ENCODE results near the gene ZKSCAN3.

Gene ZKSCAN3

GRCh38 chr6:28371706-28372451 lies 22.1 kb downstream of the ZKSCAN3 start:
- DNase-seq = peak; percentile 11 to 44
- no peak for TF ChIP-seq POLR2A (IDR thresholded peaks at IDR 0.05; ENCODE audit: low read length)
- TF ChIP-seq GATA1 (IDR thresholded peaks at IDR 0.05; ENCODE audit: low read depth, low read length) = no peak

- no peak for DNase-seq
- TF ChIP-seq GATA1 (IDR thresholded peaks at IDR 0.05; ENCODE audit: low read depth, low read length) (no peak), POLR2A (IDR thresholded peaks at IDR 0.05; ENCODE audit: low read length) (no peak)
These were observed 24.2 kb downstream of the ZKSCAN3 start for GRCh38 chr6:28373925-28374324.

- DNase-seq = no peak
- TF ChIP-seq POLR2A (IDR thresholded peaks at IDR 0.05; ENCODE audit: low read length) = no peak
- TF ChIP-seq GATA1 (IDR thresholded peaks at IDR 0.05; ENCODE audit: low read depth, low read length) = no peak
These were observed 28.1 kb downstream of the ZKSCAN3 start for GRCh38 chr6:28377879-28378278.

- peak in 1 of 2 experiments; percentile 7 for DNase-seq
- TF ChIP-seq GATA1 (IDR thresholded peaks at IDR 0.05; ENCODE audit: low read depth, low read length) = no peak
- TF ChIP-seq POLR2A (IDR thresholded peaks at IDR 0.05; ENCODE audit: low read length) = no peak
These were observed 28.9 kb downstream of the ZKSCAN3 start for GRCh38 chr6:28378644-28379043.

- TF ChIP-seq POLR2A (IDR thresholded peaks at IDR 0.05; ENCODE audit: low read length) = no peak
- TF ChIP-seq GATA1 (IDR thresholded peaks at IDR 0.05; ENCODE audit: low read depth, low read length) = no peak
- DNase-seq = no peak
These were observed 30.6 kb downstream of the ZKSCAN3 start for GRCh38 chr6:28380381-28380780.

- peak; percentile 66 for TF ChIP-seq POLR2A (IDR thresholded peaks at IDR 0.05; ENCODE audit: low read length)
- TF ChIP-seq GATA1 (IDR thresholded peaks at IDR 0.05; ENCODE audit: low read depth, low read length) = no peak
- peak; percentile 86 to 93 for DNase-seq
These were observed 33.7 kb downstream of the ZKSCAN3 start for GRCh38 chr6:28383235-28384142.

- peak in 1 of 2 experiments; percentile 27 for DNase-seq
- TF ChIP-seq GATA1 (IDR thresholded peaks at IDR 0.05; ENCODE audit: low read depth, low read length) (no peak), POLR2A (IDR thresholded peaks at IDR 0.05; ENCODE audit: low read length) (no peak)
These were observed 34.4 kb downstream of the ZKSCAN3 start for GRCh38 chr6:28384143-28384533.

GRCh38 chr6:28390688-28391087 lies 40.9 kb downstream of the ZKSCAN3 start:
- TF ChIP-seq GATA1 (IDR thresholded peaks at IDR 0.05; ENCODE audit: low read depth, low read length) = no peak
- TF ChIP-seq POLR2A (IDR thresholded peaks at IDR 0.05; ENCODE audit: low read length) = no peak
- DNase-seq = no peak

- TF ChIP-seq POLR2A (IDR thresholded peaks at IDR 0.05; ENCODE audit: low read length) (no peak), GATA1 (IDR thresholded peaks at IDR 0.05; ENCODE audit: low read depth, low read length) (no peak)
- no peak for DNase-seq
These were observed 44.3 kb downstream of the ZKSCAN3 start for GRCh38 chr6:28393912-28394662.

GRCh38 chr6:28395918-28396317 lies 46.2 kb downstream of the ZKSCAN3 start:
- TF ChIP-seq POLR2A (IDR thresholded peaks at IDR 0.05; ENCODE audit: low read length) (no peak), GATA1 (IDR thresholded peaks at IDR 0.05; ENCODE audit: low read depth, low read length) (no peak)
- DNase-seq = no peak

GRCh38 chr6:28399350-28400121 lies 49.8 kb downstream of the ZKSCAN3 start, which contains the start of gene ZSCAN12:
Gene ZSCAN12, minus strand, starts transcription at chr6:28399747. Its CDS starts 1,342 bp downstream, at chr6:28398405.
- TF ChIP-seq POLR2A (IDR thresholded peaks at IDR 0.05; ENCODE audit: low read length) (peak; percentile 73), GATA1 (IDR thresholded peaks at IDR 0.05; ENCODE audit: low read depth, low read length) (no peak)
- peak; percentile 93 to 95 for DNase-seq

- no peak for TF ChIP-seq GATA1 (IDR thresholded peaks at IDR 0.05; ENCODE audit: low read depth, low read length)
- TF ChIP-seq POLR2A (IDR thresholded peaks at IDR 0.05; ENCODE audit: low read length) = no peak
- no peak for DNase-seq
These were observed 50.3 kb downstream of the ZKSCAN3 start for GRCh38 chr6:28400122-28400451.

- peak in 1 of 2 experiments; percentile 5 for DNase-seq
- no peak for TF ChIP-seq POLR2A (IDR thresholded peaks at IDR 0.05; ENCODE audit: low read length)
- no peak for TF ChIP-seq GATA1 (IDR thresholded peaks at IDR 0.05; ENCODE audit: low read depth, low read length)
These were observed 51.4 kb downstream of the ZKSCAN3 start for GRCh38 chr6:28401172-28401571.
